ENCODE results near the gene TRAF4. TPM values are rescaled to one million over a fixed set of nuclear protein-coding genes. Genes with fewer than 3 reads are reported as not detected.

TRAF4 gene
- total and polyA plus RNA-seq, 10 of the 15 experiments (the other 5 are each of a cell fraction or from before 2014, with no cell fraction given) = 3.7 to 197 (median 66.4) TPM

- TF ChIP-seq RELB (IDR thresholded peaks at IDR 0.05; ENCODE audit: low read depth) (0 out of 2 replicates have a peak, but pooled peaks have one; percentile 17), RB1 (IDR thresholded peaks at IDR 0.05; ENCODE audit: borderline replicate concordance) (peak; percentile 48; the same call in 1 of the 2 replicates), RELA (IDR thresholded peaks at IDR 0.05; ENCODE audit: borderline replicate concordance, partially characterized antibody) (peak; percentile 43), CTCF (IDR thresholded peaks at IDR 0.05 in 2 of 3, conservative IDR thresholded peaks at IDR 0.05 in 1 of 3; ENCODE audit: control insufficient read depth in 2 of 3, extremely low read depth in 1 of 3, insufficient read depth in 1 of 3, low read depth in 3 of 3, low read length in 3 of 3) (peak; percentile 100; a peak in 5 of 6 replicates), NBN (IDR thresholded peaks at IDR 0.05) (peak; percentile 73; the same call in 1 of the 2 replicates), BCL3 (IDR thresholded peaks at IDR 0.05; ENCODE audit: borderline replicate concordance, insufficient read depth, low read depth, low read length, poor library complexity, severe bottlenecking) (peak; percentile 55), NR2C1 (IDR thresholded peaks at IDR 0.05) (no peak), KLF5 (IDR thresholded peaks at IDR 0.05; ENCODE audit: partially characterized antibody) (peak; percentile 18), PRDM15 (CRISPR knock-in tag; IDR thresholded peaks at IDR 0.05) (no peak), TCF12 (IDR thresholded peaks at IDR 0.05; ENCODE audit: low read depth, low read length) (peak; percentile 46; the same call in 1 of the 2 replicates), ATF2 (IDR thresholded peaks at IDR 0.05; ENCODE audit: low read length) (peak; percentile 1; the same call in 1 of the 2 replicates), CBFB (IDR thresholded peaks at IDR 0.05; ENCODE audit: low read depth) (0 out of 2 replicates have a peak, but pooled peaks have one; percentile 15)
Measured at GRCh38 chr17:28750178-28751047, 6.6 kb downstream of the TRAF4 start (continued).
